ENCODE data around the gene FOXP2. TPM values are rescaled to one million over a fixed set of nuclear protein-coding genes. Genes with fewer than 3 reads are reported as not detected.
"Not testable (repeated sequence)": the region's sequence is repeated elsewhere in the genome, so short reads cannot be mapped to it uniquely, and the experiment has no call there.

The FOXP2 gene
- total RNA-seq, 4 donors from 2014 or later = 5.6 to 22.1 (median 6.7) TPM

- Histone ChIP-seq H3K27me3 (no peaks in the 10 kb centered on the region), H3K9me3 (no peaks in the 10 kb centered on the region), H3K27ac (no peak overlapping the region), H3K36me3 (no peaks in the 10 kb centered on the region), H3K4me3 (no peak overlapping the region), H3K4me1 (peaks cover 0 to 9% (median 0%) of the 10 kb centered on the region in 3 donors)
- TF ChIP-seq, protein P1, sequence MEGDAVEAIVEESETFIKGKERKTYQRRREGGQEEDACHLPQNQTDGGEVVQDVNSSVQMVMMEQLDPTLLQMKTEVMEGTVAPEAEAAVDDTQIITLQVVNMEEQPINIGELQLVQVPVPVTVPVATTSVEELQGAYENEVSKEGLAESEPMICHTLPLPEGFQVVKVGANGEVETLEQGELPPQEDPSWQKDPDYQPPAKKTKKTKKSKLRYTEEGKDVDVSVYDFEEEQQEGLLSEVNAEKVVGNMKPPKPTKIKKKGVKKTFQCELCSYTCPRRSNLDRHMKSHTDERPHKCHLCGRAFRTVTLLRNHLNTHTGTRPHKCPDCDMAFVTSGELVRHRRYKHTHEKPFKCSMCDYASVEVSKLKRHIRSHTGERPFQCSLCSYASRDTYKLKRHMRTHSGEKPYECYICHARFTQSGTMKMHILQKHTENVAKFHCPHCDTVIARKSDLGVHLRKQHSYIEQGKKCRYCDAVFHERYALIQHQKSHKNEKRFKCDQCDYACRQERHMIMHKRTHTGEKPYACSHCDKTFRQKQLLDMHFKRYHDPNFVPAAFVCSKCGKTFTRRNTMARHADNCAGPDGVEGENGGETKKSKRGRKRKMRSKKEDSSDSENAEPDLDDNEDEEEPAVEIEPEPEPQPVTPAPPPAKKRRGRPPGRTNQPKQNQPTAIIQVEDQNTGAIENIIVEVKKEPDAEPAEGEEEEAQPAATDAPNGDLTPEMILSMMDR (IDR thresholded peaks at IDR 0.05) = no peak
- no peak for TF ChIP-seq POLR2A (IDR thresholded peaks at IDR 0.05)
- no peak for DNase-seq
- intact Hi-C loops (cut with DNase I) = no loop called here
Measured at GRCh38 chr7:114478384-114478783, 63.8 kb downstream of the FOXP2 start.

GRCh38 chr7:114481999-114482398 lies 67.4 kb downstream of the FOXP2 start:
- Histone ChIP-seq H3K36me3 (peaks cover 0 to 3% (median 0%) of the 10 kb centered on the region in 3 donors), H3K9me3 (peaks cover 0 to 5% (median under 1%) of the 10 kb centered on the region in 3 donors), H3K4me3 (no peak overlapping the region), H3K27ac (no peak overlapping the region), H3K4me1 (peaks cover 0 to 9% (median 0%) of the 10 kb centered on the region in 3 donors), H3K27me3 (no peaks in the 10 kb centered on the region)
- WGBS, 2 donors = 13 to 16% methylated on average over 2 of the region's 2 CpGs
- DNase-seq = no peak
- TF ChIP-seq, protein P1 (IDR thresholded peaks at IDR 0.05) = no peak
- no peak for TF ChIP-seq POLR2A (IDR thresholded peaks at IDR 0.05)
- intact Hi-C loops (cut with DNase I) = no loop called here

DNA sequence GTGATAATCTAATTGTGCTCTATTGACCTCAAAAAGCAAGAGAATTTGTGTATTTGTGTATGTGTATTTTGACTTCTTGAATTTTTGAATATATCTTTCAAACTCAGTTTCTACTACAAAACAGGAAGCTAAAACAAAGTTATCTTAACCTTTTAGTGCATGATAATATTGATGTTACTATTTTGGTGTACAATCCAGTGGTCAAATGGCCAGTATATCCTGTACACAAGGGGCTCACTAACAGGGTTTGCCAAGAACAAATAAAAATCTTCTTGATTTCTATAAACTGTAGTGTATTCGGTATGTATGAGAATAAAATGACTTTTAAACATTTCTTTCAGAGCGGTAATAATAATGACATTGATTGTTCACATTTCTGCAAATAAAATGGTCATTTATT lies 69.6 kb downstream of the FOXP2 start:
- peaks cover 0 to 9% (median 0%) of the 10 kb centered on the region in 3 donors for H3K4me1 ChIP-seq
- TF ChIP-seq, protein P1 (IDR thresholded peaks at IDR 0.05) = no peak
- no peak for TF ChIP-seq POLR2A (IDR thresholded peaks at IDR 0.05)
- no peak overlapping the region for H3K4me3 ChIP-seq
- peaks cover 0 to 12% (median 12%) of the 10 kb centered on the region in 3 donors for H3K9me3 ChIP-seq
- DNase-seq = no peak
- no peak overlapping the region for H3K27ac ChIP-seq
- H3K27me3 ChIP-seq = no peaks in the 10 kb centered on the region
- H3K36me3 ChIP-seq = peaks cover 0 to 7% (median 0%) of the 10 kb centered on the region in 3 donors
- intact Hi-C loops (cut with DNase I) = no loop called here
- 92 to 94% methylated on average over 2 of the region's 2 CpGs for WGBS, 2 donors

DNA sequence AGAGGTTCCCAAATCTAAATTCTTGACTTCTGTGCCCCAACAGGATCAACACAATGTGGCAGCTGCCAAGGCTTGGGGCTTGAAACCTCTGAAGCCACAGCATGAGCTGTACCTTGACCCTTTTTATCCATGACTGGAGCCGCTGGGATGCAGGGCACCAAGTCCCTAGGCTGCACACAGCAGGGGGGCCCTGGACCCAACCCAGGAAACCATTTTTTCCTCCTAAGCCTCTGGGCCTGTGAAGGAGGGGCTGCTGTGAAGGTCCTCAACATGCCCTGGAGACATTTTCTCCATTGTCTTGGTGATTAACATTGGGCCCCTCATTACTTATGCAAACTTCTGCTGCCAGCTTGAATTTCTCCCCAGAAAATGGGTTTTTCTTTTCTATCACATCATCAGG lies 72.6 kb downstream of the FOXP2 start:
- Histone ChIP-seq H3K4me1 (peaks cover 0 to under 1% (median 0%) of the 10 kb centered on the region in 3 donors), H3K9me3 (peaks cover 0 to 12% (median 12%) of the 10 kb centered on the region in 3 donors), H3K27me3 (no peaks in the 10 kb centered on the region), H3K27ac (no peak overlapping the region), H3K4me3 (no peak overlapping the region), H3K36me3 (peaks cover 0 to 7% (median 0%) of the 10 kb centered on the region in 3 donors)
- TF ChIP-seq, protein P1 (IDR thresholded peaks at IDR 0.05) = no peak
- no peak for TF ChIP-seq POLR2A (IDR thresholded peaks at IDR 0.05)
- DNase-seq = no peak
- WGBS, 2 donors = 71% methylated on average over 1 of the region's 1 CpG; no CpG with 5 or more reads in 1 of the 2 donors
- intact Hi-C loops (cut with DNase I) = no loop called here

- Histone ChIP-seq H3K36me3 (peaks cover 0 to 7% (median 0%) of the 10 kb centered on the region in 3 donors), H3K27ac (no peak overlapping the region), H3K9me3 (peaks cover 0 to 12% (median 12%) of the 10 kb centered on the region in 3 donors), H3K4me3 (no peak overlapping the region), H3K27me3 (no peaks in the 10 kb centered on the region), H3K4me1 (no peaks in the 10 kb centered on the region)
- TF ChIP-seq POLR2A (IDR thresholded peaks at IDR 0.05) = no peak
- TF ChIP-seq, protein P1 (IDR thresholded peaks at IDR 0.05) = no peak
- WGBS, 2 donors = 61 to 74% methylated on average over 2 of the region's 2 CpGs
- intact Hi-C loops (cut with DNase I) = no loop called here
- no peak for DNase-seq
Measured at GRCh38 chr7:114488696-114489095, 74.1 kb downstream of the FOXP2 start.

DNA sequence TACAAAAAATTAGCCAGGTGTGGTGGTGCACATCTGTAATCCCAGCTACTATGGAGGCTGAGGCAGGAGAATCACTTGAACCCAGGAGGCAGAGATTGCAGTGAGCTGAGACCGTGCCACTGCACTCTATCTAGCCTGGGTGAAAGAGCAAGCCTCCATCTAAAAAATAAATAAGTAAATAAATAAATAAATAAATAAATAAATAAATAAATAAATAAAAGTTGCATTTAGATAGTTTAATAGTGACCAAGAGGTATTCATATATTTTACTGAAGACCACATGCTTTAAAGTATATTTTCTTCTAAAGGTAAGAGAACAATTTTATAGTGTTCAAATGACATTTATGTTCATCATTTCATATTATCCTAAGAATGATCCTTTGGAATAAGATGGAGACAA lies 82.9 kb downstream of the FOXP2 start:
- H3K36me3 ChIP-seq; H3K9me3 ChIP-seq; intact Hi-C loops (cut with DNase I); H3K4me1 ChIP-seq; H3K4me3 ChIP-seq; H3K27ac ChIP-seq; DNase-seq; H3K27me3 ChIP-seq: not testable (repeated sequence)
- WGBS, 2 donors = 88 to 89% methylated on average over 1 of the region's 1 CpG
